Caki2 (cell line): ENCODE results near the gene URGCP. TPM values are rescaled to one million over a fixed set of nuclear protein-coding genes. Genes with fewer than 3 reads are reported as not detected.
"Not testable (repeated sequence)": the region's sequence is repeated elsewhere in the genome, so short reads cannot be mapped to it uniquely, and the experiment has no call there.

Experiments used
- DNase-seq: peaks from one replicate; pipeline ENCODE4 v3.0.0-alpha.2; 2015; ENCODE audit warnings: low read depth
- in situ Hi-C: cut with HindIII; loops from 2 replicates; pipeline ENCODE4 v1.10.0; 2016; ENCODE audit warnings: low sequenced_read_pairs, low pct_unique_long_range_greater_than_20kb, mixed read lengths
- total RNA-seq: library from RNA; depleted of rRNA; stranded (reverse); fragments of >200 nt; shearing (Covaris generic); gene quantifications from 2 replicates; pipeline ENCODE4 v1.2.3, GENCODE V29; 2014; ENCODE audit warnings: low replicate concordance

The URGCP gene
- total RNA-seq, 1 experiment from 2014 or later: 30.4 TPM

- in situ Hi-C loops: no loop called here
- no peak for DNase-seq
Measured at GRCh38 chr7:43922726-43923125, 16.3 kb upstream of the URGCP start.

- in situ Hi-C loops: no loop called here
- DNase-seq: no peak
Measured at GRCh38 chr7:43921423-43921822, 15.0 kb upstream of the URGCP start.

- no peak for DNase-seq
- in situ Hi-C loops: no loop called here
Measured at GRCh38 chr7:43915907-43916306, 9.5 kb upstream of the URGCP start.

- DNase-seq: no peak
- in situ Hi-C loops: no loop called here
Measured at GRCh38 chr7:43914795-43915194, 8.4 kb upstream of the URGCP start.

GRCh38 chr7:43905956-43906330 lies 453 bp downstream of the URGCP start:
- peak; percentile 25 for DNase-seq
- in situ Hi-C loops: no loop called here

- DNase-seq: peak; percentile 21
Measured at GRCh38 chr7:43905209-43905946, 1.0 kb downstream of the URGCP start.

GRCh38 chr7:43904533-43905208 lies 1.7 kb downstream of the URGCP start:
- DNase-seq: no peak
- in situ Hi-C loops: no loop called here

More at GRCh38 chr7:43905209-43905946, 1.0 kb downstream of the URGCP start:
- in situ Hi-C loops: no loop called here

- in situ Hi-C loops: no loop called here
- DNase-seq: no peak
Measured at GRCh38 chr7:43902542-43903054, 3.8 kb downstream of the URGCP start.

- in situ Hi-C loops: not testable (repeated sequence)
Measured at GRCh38 chr7:43898571-43898970, 7.8 kb downstream of the URGCP start.

GRCh38 chr7:43895847-43896415 lies 10.5 kb downstream of the URGCP start:
- no peak for DNase-seq
- in situ Hi-C loops: no loop called here

More at GRCh38 chr7:43898571-43898970, 7.8 kb downstream of the URGCP start:
- DNase-seq: not testable (repeated sequence)

GRCh38 chr7:43891069-43891955 lies 15.1 kb downstream of the URGCP start:
- no peak for DNase-seq
- in situ Hi-C loops: no loop called here

GRCh38 chr7:43890468-43890867 lies 15.9 kb downstream of the URGCP start:
- in situ Hi-C loops: no loop called here
- DNase-seq: no peak

- no peak for DNase-seq
- in situ Hi-C loops: no loop called here
Measured at GRCh38 chr7:43888993-43889945, 17.1 kb downstream of the URGCP start.

GRCh38 chr7:43884617-43885016 lies 21.8 kb downstream of the URGCP start:
- DNase-seq: no peak
- in situ Hi-C loops: no loop called here

GRCh38 chr7:43884209-43884608 lies 22.2 kb downstream of the URGCP start:
- in situ Hi-C loops: no loop called here
- DNase-seq: no peak

- in situ Hi-C loops: no loop called here
- DNase-seq: no peak
Measured at GRCh38 chr7:43880596-43880995, 25.8 kb downstream of the URGCP start.

- DNase-seq: no peak
- in situ Hi-C loops: no loop called here
Measured at GRCh38 chr7:43879477-43879876, 26.9 kb downstream of the URGCP start.
